ENCODE results near the gene PPP3CA.
"Not testable (repeated sequence)": the region's sequence is repeated elsewhere in the genome, so short reads cannot be mapped to it uniquely, and the experiment has no call there.

Gene PPP3CA

DNA sequence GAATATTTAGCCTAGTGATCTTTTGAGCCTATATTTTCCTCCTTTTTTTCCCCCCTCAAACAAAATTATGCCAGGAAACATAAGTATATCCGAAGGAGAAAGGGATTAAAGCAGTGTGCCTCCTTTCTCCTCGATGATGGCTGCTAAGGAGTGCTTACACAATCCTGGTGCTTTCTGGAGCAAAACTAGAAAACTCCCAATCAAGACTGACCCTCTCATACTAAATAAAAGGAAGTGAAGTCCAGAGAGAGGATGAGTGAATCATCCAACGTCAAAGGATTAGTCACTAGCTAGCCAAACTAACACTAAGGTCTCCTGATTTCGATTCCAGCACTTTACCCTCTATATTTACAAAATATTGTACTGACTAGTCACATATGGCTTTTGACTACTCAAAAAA is 146.8 kb downstream of the PPP3CA start:
- no peak for DNase-seq

DNA sequence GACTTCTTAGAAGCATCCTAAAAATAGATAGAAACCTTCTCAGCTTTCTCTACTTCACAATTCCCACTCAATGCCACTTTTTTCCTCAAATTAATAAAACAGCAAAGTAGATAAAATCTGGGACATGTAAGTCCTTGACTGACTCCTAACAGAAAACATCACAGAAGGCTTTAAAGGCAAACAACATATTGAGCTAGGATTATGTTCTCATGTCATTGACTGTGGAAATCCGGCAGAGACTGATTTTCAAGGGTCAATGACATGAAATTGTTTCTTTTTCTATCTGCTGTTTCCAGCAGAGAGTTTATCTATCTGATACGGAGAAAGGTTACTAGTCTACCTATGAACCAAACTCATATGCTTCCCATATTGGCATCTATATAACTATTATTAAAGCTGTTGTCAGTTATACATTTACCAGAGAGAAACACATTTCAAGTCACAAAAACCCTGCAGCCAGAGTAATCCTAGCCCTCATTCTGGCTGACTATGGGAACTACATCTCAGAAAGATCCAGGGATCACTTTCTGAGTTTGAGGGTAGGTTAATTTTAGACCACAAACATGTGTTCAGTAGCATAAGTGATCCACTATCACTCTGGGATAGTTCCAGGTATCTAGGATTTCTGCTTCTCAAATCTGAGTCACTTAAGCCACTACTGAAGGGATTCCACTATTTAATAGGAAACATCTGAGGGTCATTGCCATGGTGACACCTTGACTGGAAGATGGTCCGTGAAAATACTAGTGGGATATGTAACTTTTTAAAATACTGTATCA is 147.6 kb downstream of the PPP3CA start:
- DNase-seq: no peak

DNA sequence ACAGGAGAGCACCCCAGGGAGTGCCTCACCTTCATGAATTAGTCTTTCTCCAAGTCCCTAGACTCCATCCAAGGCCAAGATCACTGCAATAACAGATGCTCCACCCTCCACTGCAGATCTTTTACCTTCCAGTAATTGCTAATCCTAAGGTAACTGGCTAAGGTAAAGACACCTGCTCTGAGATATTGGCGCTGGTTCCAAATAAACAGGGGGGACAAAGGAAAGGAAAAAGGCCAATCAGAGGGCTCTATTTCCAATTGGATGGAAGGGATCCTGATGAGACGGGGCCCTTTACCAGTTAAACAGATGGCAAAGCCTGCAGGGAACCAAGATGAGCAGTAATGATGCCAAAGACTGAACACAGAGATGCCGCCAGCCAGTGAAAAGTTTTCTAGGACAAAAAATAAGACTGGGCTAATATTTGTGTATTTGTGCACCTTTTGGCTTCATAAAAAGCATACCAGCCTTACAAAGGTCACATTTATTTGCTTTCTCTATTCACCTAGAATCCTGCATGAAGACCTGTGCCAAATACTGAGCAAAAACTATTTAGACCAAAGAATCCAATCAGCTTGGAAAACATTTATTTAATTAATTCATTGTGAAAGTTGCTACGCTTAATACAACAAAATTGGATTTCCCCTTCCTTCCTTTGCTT is 148.5 kb downstream of the PPP3CA start:
- no peak for DNase-seq

DNA sequence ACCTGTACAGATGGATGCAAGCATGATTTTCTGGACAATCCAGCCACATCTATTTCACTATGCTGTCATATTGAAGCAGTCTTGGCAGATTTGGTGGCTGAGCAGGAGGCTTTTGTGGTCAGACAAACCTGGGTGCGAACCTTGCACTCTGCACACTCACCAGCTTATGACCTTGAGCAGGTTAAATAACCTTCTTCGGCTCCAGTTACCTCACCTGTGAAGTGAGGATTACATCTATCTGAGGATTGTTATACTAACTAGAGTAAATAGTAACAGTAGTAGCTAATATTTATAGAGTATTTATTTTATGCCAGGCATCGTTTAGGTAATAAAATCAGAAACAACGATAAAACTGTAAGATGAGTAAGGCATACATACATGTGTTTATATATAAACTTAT is 150.0 kb downstream of the PPP3CA start:
- no peak for DNase-seq

DNA sequence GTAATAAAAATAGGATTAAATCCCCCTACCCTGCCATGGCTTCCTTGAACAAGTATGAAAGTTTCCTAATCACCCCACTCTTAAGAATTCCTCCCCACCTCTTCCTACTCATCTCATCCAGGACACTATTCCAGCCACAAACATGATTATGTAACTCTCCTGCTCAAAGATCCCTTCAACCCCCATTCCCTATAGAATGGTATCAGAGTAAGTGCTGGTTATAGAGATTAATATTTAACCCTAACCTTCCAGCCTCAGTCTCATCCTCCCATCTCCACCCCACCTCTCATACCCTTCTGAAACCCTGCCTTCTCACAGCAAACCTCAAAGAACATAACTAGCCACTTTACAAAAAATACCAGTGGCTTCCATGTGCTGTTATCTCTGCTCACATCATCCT is 155.1 kb downstream of the PPP3CA start:
- DNase-seq: no peak

DNA sequence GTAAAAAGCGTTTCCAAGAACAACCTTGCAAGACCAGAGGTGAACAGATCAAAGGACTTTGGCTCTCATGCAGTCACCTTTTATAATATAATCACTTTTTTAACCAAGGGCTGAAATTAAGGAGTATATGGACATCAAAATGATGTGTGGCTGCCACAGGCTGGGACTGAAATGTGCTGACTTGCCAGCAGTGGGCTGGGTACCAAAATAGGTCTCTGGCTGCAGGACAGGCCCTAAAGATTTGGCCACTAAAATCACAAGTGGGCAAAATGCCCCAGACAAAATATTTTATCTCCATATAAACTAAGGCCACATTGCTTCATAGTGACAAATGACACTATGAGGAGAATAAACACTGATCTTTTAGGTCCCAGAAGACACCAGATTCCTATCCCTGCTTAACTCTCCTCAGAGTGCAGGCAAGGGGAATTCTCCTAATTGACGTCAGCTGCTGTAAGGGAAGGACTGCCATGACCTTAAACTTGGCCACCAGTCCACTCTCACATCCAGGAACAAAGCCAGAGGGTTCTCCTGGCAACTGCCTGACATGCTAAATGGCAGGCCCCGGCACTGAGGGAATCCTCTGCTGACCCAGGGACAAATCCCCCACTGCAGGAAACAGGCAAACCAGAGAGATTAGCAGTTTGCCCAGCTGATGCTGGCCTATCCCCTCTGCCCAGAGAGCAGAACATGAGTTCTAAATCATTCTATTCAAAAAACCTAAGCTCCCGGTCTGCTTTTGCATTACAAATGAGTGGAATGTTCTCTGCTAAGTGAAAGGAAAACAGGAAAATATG is 155.8 kb downstream of the PPP3CA start:
- DNase-seq: no peak

DNA sequence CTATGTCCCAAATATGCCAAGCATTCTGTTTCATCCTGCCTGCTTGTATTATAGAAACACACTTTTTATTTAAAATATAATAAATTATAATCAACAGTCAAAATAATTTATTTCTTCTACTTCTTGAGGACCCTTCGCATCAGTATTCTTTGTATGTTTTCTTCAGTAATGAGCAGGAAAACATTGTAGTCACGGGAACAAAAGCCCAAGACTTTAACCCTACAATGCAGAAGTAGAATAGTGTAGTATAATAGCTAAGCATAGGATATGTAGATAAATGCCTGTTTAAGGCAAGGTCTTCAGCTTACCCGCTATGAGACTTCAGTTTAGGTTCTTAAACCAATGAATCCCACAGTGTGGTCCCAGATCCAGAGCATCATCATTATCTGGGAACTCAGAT is 156.6 kb downstream of the PPP3CA start:
- no peak for DNase-seq

DNA sequence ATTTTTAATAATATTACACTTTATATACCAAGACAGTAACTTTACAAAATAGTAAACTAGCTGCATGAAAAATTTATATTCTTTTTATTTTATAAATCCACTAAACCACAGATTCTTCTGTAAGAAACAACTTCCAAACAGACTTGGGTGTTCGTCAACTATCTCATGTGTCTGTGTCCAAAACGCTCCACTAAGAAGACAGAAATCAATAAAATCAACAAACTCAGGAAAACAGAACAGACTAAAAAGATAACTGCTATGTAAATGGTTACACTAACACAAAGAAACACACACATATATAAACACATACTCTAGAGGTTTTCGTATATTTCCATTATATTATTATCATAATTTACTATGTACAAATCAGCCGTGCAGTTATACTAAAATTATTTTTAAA is 158.4 kb downstream of the PPP3CA start:
- DNase-seq: no peak

DNA sequence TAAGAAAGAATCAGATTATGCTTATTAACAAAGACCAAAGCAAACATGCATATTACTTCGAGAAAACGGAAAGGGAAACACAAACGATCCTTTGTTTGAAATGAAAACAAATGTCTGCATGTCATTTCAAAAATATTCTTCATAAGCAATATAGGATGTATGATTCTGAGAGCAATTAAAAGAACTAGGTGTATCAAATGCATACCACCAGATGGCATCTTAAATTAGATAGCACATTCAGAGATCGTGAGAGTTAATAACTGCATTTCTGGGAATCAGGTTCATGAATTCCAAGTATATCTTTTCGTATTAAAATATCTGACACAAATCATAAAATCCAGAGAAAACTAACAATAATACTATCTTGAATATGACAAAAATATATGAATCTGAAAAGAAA is 159.5 kb downstream of the PPP3CA start:
- no peak for DNase-seq

DNA sequence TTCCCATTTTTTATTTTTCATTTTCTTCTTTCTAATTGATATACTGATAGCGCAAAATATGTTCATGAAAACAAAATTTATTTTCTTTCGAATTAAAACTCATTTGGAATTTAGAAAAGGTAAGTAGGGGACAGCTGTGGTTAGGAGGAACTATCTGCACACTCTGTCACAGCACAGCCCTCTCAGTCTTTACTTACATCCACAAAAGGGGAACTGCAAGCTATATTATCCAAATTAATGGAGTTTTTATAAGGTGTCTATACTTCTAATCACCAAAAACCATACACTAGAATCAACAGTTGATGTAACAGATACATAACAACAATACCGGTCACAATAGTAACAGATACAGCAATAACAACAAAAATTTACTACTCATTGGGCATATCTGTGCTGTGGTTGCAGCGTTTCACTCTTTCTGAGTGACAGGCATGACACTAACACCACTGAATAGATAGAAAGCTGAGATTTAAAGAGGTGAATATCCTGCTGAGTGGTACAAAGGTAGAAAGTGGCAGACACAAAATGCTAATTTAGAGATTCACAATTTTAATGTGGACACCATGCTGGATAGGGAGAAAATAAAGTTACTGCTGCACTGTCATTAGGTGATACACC is 160.7 kb downstream of the PPP3CA start:
- no peak for DNase-seq

DNA sequence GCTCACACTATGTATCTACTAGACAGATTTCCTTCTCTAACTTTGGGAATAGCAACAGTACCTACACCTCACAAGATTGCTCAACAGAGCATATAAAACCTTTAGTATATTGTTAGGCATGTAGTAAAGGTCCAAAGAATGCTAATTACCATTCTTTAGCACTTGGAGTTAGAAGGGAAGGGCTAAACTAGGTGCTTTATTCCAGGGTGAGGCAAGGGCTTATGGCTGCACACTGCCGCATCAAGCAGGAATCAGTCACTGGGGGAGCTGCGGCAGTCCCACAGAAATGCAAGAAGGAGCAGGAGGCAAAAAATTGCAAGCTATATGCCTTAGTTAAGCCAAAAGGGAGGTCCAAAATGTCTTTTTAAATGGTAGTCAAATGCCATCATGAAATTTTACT is 162.7 kb downstream of the PPP3CA start:
- DNase-seq: no peak

DNA sequence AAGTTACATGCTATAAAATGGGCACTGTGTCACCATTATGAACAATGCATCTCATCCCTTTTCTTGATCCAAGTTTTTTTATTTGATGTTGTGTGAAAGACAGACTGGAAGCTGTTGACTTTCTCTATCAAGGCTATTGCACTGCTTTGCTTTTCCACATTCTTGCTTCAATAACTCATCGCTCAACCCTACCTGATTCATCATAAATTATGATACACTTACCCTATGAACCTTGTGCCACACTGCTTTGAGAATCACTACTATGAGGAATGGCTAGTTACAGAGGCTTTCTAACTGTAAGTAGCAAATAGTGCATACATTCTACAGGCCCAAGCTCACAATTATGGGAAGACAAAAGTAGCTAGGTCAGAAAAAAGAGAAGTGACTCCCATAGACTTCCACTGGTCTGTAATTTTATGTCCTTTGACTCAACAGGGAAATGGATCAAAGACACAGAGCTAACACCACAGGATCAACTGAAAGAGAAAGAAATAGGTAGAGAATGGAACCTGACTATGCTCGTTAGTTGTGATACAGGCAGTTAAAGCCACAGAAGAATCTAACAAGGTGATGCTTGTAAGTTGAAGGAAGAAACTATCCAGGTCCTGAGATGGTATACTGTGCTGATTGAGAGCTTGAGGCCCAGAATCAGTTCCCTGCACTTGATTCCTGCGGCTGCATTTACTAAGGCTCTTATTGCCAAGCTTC is 163.5 kb downstream of the PPP3CA start:
- no peak for DNase-seq

DNA sequence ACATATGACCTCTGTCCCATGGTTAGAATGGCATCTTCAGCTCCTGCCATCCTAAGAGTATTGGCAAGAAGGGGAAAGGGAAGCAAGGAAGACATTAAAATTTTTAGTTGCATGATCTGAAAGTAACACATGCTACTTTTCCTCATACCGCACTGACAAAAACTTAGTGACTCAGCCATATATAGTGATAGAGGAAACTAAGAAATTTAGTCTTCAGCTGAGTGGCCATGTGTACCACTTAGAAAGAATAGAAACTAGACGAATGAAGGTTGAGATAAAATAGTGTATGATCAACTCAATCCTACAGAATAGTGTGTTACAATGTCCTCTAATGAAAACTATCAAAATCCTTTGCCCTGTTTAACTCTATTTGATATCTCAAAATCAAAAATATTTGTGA is 164.1 kb downstream of the PPP3CA start:
- DNase-seq: no peak

DNA sequence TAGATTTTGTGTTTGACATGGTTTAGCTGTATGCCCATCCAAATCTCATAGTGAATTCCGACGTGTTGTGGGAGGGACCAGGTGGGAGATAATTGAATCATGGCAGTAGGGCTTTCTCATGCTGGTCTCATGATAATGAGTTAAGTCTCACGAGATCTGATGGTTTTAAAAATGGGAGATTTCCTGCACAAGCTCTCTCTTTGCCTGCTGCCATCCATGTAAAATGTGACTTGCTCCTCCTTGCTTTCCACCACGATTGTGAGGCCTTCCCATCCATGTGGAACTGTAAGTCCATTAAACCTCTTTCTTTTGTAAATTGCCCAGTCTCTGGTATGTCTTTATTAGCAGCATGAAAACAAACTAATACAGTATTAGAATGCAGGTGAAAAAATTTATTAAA is 164.6 kb downstream of the PPP3CA start:
- DNase-seq: not testable (repeated sequence)

DNA sequence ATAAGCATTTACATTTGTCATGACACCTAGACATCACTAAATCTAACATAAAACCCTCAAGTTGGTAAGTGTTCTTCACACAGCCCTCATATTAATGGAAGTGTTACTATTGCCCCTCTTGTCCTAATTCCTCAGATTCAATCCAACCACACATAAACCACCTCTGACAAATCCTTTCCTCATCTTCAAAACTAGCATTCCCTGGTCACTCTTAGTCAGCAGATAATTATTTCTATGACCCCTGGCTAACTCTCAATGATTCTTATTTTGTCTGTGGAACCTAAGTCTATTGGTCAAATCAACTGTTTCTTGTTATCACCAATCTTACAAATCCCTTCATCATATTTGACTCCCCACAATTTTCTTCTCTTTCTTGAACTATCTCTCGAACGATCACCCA is 168.6 kb downstream of the PPP3CA start:
- no peak for DNase-seq

DNA sequence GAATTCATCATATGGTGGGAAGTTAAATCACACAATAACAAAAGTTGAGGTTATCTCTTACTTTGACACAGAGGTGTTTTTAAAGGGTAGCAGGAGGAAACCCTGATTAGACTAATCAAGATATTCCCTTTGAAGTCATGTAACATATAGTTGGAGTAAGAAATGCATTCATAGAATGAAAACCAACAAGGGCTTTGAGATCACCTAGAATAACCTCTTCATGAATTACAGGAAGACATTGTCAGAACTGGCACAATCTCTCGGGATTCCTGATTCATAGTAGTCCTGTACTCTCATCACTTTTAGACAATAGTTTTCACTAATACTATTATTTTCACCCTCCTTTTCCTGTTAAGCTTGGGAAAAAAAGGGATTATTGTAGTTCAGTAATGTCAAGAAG is 170.2 kb downstream of the PPP3CA start:
- DNase-seq: no peak

DNA sequence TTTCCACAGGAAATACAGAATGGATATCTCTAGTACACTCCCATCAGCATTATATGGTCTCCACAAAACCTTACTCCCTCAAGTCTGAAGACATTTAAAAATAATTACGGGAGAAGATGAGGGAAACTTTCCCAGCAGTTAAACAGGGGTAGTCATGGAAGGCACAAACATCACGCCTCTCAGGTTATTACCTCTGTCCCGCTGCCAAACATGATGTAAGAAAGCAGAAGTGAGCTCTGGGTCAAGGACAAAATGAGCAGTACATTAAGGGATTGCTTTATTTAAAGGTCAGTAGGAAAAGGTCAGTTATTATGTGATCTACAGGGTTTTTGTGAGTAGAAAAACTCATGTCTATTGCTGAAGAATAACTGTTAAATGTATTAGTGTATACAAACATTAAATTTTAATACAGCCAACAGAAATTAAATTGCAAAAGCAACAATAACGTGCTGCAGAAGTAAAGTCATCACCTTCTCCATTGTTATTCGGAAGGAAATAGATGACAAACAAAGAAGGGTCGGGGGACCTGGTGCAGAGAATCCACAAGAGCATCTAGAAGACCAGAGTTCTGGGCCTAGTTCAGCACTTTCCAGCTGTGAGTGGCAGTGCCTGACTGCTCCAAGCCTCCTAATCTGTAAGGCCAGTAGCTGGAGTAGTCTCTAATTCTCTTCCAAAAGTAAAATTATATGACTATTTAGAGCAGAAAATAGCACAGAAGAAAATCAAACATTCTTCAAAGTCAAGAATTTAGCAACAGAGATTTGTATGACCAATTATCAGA is 171.2 kb downstream of the PPP3CA start:
- no peak for DNase-seq

DNA sequence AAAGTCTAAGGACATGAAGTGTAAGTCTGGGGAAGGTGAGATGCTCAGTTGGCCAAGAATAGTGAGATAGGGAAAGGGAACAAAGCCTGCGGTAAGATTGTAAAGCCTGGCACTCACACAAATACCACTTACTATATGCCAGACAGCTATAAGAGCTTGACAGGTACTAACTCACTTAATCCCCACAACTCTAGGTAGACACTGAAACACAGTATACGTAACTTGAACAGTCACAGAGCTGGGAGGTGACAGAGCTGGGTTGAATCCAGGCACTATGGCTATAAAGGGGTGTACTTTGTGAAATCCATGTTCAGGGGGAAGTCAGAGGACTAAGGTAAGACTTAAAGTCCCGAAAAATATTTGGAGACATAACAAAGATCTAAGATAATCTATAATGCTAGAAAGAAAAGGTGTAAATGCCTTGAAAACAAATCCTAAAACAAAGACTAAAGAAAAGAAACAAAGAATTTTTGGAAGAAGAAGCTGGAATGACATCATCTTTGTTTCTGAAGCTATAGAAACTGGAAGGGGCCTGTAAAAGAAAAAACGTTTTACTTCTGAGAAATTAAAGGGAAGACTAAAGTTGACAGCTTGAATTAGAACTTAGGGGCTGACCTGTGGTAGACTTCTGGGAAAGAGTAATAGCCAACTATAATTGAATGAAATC is 172.5 kb downstream of the PPP3CA start:
- DNase-seq: no peak

DNA sequence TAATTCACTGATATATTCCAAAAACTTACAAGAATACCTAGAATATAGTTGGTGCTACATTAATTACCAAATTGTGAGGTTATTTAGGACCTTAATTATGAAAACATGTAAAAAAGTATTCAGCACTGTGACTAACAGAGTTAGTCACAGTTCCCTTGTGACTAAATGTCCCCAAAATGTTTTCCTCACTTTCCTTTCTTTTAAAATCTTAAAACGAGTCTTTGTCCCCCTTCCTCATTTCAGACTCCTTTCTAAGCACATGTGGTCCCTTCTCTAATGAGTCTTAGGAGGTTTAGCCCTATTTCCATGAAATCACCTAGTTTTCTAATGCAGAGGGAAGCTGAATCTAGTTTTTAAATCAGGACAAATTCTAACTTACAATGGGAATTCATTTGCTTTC is 175.0 kb downstream of the PPP3CA start:
- DNase-seq: no peak

DNA sequence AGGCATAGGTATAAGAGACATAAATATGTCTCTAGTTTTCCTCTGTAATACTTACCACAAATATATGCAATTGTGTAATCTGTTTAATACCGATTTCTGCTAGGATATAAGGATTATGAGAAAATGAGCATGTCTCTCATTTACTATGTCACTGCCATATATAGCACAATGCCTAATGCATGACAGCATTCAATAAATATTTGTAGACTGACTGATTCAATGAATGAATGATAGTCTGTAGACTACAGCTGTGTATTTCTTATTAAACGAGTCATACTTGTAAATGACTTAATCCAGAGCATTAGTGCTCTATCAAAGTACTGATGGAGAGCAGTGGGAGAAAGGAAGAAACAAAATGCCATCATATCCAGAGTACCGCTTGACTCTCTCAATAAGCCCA is 175.6 kb downstream of the PPP3CA start:
- DNase-seq: no peak

Data from central memory CD4-positive, alpha-beta T cell (primary cell).